Activated CD4-positive, alpha-beta T cell treated with anti-CD3 and anti-CD28 coated beads, Interleukin-2, amount 50 U/mL, for 1 hour (primary cell): ENCODE measurements around the gene MMP23B.
A peak's percentile ranks its signal among the peaks of the same experiment; 100 is the strongest.

Experiments
- DNase-seq: peaks from one replicate; pipeline ENCODE4 v3.0.0-alpha.2; 2020

Gene MMP23B

DNA sequence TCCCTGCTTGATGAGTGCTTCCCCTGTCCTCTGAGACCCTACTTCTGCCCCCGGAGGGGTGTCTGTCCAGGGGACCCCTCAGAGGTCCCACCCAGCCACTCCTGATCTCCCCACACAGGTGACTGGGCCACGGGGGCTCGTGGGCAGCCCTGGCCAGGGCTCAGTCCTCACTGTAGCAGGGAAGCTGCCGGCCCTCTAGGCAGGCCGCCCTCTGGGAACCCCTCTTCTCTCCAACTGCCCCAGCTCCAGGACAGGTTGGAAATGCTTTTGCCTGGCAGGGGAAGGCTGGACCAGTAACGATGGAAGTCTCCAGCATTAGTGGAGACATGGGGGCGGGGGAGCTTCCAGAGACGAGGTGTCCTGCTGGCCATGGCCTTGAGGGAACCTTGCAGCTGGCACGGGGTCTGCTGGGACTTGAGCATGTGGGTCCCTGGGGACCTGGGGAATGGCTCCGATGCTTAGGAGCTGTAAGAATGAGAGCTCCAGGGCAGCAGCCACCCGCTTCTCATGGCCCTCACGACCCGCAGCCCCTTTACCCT lies 28.9 kb upstream of the MMP23B start:
- DNase-seq, result no peak

DNA sequence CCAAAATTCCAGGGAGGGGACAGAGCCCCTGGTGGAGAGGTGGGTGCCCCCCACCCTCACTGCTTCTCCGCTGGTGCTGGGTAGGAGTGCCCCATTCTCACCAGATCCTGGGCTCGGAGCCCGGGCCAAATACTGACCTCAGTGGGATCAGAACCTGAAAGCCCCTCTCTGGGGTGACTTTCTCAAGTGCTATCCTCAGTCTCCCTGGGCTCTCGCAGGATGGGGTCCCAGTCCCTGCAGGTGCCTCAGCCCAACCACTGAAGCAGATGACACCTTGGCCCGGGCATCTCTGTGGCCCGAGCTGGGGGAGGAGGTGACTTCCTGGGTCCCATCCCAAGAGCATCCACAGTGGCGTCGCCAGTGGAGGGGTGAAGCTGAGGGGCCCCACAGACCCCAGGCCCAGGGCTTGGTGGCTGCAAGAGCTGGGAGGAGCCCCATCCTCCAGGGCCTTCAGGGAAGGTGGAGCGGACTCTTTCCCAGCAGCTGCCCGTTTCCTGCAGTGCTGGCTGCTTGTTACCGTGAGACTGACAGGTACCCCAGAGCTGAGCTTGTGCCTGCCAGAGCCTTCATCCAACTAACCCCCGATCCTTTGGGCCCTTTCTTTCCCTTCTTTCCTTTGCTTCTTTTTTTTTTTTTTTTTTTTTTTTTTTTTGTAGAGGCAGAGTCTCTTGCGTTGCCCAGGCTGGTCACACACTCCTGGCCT lies 28.2 kb upstream of the MMP23B start:
- no peak for DNase-seq

DNA sequence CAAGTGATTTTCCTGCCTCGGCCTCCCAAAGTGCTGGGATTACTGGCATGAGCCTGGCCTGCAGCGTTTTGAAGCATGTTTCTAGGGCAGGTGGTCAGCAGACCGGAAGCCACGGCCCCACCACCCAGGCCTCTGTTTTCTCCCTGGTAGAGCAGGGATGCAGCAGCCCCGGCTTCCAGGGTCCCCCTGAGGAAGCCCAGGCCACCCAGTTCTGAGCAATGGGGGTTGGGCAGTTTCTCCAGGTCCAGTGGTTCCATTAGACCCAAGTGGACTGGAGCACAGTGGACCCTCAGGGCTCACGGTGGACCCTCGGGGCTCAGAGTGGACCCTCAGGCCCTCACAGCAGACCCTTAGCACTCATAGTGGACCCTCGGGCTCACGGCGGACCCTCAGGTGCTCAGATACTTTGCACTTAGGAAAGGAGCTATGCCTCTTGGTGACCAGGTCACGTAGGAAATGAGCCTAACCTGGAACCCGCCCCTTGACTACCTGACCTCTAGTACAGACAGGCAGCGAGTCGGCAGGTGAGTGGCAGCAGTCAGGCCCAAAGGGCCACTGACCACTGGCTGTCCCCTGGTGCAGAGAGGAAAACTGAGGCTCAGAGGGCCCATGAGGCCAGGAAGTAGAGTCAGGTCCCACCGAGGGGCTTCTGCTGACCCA lies 27.5 kb upstream of the MMP23B start:
- DNase-seq, result no peak

DNA sequence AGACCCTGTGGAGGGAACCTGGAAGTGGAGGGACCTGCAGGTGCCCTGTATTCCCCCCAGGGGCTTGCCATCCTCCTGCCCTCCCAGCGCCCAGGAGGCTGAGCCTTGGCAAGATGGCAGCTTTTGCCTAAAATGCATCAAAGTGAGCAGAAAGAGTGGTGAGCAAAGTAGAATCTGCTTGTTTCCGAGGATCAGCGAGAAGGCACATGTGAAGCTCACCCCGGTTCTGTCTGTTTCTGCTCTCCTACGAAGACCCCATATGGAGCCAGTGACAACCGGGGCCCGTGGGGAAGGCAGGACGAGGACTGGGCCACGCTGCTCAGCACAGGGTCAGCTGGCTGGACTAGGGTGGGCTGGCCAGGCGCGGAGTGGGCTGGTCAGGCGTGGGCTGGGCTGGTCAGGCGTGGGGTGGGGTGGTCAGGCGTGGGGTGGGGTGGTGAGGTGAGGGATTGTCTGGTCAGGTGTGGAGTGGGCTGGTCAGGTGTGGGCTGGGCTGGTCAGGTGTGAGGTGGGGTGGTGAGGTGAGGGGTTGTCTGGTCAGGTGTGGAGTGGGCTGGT lies 26.9 kb upstream of the MMP23B start:
- DNase-seq, result no peak

DNA sequence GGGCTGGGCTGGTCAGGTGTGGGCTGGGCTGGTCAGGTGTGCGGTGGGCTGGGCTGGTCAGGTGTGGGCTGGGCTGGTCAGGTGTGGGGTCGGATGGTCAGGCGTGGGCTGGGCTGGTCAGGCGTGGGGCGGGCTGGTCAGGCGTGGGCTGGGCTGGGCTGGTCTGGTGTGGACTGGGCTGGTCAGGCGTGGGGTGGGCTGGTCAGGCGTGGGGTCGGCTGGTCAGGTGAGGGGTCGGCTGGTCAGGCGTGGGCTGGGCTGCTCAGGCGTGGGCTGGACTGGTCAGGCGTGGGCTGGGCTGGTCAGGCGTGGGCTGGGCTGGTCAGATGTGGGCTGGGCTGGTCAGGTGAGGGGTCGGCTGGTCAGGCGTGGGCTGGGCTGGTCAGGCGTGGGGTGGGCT lies 26.2 kb upstream of the MMP23B start:
- no peak for DNase-seq

DNA sequence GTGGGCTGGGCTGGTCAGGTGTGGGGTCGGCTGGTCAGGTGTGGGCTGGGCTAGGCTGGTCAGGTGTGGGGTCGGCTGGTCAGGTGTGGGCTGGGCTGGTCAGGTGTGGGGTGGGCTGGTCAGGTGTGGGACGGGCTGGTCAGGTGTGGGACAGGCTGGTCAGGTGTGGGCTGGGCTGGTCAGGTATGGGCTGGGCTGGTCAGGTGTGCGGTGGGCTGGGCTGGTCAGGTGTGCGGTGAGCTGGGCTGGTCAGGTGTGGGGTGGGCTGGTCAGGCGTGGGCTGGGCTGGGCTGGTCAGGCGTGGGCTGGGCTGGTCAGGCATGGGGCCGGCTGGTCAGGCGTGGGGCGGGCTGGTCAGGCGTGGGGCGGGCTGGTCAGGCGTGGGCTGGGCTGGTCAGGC lies 25.7 kb upstream of the MMP23B start:
- no peak for DNase-seq

DNA sequence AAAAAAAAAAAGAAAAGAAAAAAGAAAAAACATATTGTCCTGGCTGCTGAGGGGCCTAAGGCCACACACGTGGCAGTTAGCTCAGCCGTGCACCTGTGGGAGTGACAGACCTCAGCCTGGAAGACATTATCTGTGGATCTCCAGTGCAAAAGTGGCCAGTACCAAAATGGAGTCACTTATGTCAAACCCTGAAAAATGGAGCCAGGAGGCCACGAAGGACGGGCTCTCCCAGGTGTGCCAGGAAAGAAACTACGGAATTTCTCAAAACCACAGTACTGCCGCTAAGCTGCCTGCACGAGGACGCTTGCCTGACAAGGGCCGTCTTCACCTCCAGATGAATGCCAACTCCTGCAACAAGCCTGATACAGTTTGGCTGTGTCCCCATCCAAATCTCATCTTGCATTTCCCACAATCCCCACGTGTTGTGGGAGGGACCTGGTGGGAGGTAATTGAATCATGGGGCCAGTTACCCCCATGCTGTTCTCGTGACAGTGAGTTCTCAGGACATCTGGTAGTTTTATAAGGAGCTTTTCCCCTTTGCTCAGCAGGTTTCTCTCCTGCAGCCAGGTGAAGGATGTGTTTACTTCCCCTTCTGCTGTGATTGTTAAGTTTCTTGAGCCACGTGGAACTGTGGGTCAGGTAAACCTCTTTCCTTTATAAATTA lies 22.0 kb upstream of the MMP23B start:
- no peak for DNase-seq

DNA sequence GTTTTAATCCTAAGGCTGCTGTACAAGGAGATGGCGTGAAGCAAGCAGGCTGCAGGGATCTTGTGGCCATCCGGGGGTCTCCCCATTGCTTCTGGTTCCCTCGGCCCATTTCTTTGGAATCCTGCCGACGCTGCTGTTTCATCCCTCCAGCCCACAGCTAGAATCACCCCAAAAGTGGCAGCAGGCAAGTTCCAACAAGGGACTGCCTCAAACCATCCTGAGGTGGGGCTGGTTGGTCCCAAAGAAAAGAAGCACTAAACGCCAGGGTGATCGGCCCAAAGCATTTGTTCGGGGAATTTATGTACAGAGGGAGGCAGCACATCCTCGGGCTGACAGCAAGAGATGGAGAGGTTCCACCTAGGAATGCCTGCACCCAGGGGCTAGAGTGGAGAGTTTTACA lies 21.2 kb upstream of the MMP23B start:
- DNase-seq, result no peak

DNA sequence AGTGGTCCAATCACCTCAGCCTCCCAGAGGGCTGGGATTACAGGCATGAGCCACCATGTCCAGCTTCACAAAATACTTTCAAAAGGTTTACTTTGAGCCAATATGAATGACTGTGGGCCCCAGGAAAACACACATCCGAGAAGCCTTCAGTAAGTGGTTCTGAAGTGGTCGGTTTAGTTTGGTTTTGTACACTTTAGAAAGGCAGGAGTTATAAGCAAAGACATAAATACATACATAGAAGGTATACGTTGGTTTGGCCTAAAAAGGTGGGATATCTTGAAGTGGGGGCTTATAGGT lies 19.9 kb upstream of the MMP23B start:
- DNase-seq, result no peak

DNA sequence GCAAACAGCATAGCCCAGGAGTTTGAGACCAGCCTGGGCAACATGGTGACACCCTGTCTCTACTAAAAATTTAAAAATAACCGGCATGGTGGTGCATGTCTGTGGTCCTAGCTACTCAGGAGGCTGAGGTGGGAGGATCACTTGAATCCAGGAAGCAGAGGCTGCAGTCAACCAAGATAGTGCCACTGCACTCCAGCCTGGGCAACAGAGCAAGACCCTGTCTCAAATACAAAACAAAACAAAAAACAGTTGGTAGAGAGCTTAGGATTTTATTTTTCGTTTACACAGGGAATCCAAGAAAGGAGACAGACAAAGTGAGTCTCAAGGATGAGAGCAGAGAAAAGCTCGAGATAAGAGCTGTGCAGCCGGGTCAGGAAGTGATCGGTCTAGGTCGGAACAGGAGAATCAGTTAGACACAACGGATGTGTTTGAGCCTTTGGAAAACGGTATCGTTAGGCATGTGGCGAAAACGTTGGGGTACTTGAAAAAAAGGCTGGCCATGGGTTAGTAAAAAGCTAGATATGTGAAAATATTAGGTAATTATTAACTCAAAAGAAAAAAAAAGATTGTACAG lies 18.4 kb upstream of the MMP23B start:
- no peak for DNase-seq

DNA sequence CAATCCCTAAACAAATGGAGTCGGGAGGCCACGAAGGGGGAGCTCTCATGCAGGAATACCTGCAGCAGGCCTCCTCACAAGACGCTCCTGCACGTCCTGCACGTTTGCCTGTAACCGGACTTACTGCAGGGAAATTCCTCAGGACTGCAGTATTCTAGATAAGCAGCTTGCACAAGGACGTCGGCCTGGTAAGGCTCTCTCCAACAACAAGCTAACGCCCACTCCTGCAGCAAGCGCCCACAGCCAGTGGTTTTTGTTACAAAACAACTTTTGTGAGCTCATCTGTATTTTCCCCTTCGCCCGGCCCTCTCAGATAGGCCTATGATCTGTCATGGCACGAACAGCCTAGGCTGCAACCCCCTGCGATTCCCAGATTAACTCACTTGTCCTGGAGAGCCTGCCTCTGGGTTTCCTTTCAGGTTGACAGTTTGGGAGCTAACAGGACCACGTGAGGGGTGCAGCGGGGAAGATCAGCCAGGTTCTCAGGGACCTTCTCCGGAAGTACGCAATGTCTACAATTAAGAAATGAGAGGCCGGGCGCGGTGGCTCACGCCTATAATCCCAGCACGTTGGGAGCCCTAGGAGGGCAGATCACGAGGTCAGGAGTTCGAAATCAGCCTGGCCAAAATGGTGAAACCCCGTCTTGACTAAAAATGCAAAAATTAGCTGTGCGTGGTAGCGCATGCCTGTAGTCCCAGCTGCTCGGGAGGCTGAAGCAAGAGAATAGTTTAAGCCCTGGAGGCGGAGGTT lies 17.6 kb upstream of the MMP23B start:
- peak; percentile 65 for DNase-seq

DNA sequence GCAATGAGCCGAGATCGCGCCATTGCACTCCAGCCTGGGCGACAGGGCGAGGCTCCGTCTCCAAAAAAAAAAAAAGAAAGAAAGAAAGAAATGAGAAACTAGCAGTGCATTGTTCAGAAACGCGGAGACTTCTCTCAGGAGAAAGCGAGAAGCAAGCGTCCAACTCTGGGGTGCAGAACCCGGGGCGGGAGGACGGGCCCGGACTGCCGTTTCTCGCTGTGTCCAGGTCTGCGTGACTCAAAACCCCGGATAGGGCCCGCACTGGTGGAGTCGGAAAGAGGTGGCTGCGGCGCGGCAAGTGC lies 17.1 kb upstream of the MMP23B start:
- no peak for DNase-seq

DNA sequence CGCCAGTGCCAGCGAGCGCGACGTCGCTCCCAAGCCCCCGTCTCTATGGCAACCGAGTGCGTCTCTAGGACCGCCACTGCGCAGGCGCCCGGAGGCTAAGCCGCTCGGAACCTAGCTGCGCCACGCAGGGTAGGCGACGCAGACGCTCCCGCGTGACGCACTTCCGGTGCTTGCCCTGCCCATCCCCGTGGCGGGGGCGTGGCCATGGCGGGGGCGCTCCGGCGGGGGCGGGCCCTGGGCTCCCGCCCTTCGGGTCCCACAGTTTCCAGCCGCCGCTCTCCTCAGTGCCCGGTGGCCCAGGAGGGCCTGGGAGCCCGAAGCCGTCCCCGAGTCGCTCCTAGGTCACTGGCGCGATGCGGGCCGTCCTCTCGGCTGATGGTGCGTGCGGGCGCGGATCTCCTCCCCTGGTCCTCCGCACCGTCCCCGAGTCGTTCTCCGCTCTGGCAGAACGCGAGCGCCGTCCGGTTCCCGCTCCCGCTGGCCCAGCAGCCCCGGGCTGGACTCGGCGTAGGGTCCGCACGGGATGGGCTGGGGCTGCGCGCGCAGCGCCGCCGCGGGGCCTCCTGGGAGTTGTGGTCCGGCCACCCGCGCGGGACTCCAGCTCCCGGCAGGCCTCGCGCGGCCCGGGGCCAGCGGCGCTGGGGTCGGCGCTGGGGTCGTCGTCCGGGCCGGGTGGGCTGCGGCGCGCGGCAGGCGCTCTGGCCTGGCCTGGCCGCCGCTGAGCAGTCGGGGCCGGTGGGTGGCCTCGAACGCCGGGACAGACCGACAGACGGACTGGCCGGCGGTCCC lies 16.5 kb upstream of the MMP23B start, which contains the start of gene MIB2:
Gene MIB2 (plus strand): TSS at position 245 of the 789 bp plus-strand sequence. CDS start 7,953 bp downstream, outside the sequence.
- peak; percentile 97 for DNase-seq

DNA sequence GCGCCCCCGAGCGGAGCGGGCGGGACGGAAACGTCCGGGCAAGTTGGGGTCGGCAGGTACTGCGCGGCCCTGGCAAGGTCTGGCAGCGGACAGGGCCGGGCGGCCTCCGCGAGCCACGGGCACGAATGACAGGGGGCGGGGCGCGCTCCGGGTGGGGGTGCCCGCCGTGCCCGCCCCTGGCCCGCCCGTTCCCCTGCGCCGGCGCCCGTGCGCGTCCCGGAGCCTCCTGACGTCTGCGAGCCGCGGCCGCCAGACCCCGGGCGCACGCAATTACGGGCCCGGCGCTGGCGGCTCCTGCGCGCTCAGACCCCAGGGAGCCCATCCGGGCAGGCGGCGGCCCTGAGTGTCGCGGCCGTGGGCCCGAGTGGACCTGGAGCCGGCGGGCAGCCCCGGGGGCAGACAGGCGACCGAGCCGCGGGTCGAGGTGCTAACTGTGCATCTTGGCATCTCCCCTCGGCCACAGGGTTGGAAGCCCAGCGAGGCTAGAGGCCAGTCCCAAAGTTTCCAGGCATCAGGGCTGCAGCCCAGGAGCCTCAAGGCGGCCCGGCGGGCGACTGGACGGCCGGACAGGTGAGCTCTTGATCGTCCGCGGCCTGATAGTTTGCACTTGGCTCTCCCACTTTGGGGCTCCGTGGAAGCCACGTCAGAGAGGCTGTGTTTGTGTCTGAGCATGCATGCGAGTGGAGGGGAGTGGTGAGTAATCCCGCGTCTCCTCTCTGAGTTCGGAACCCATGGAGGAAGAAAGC lies 15.8 kb upstream of the MMP23B start:
- DNase-seq, result peak; percentile 40

DNA sequence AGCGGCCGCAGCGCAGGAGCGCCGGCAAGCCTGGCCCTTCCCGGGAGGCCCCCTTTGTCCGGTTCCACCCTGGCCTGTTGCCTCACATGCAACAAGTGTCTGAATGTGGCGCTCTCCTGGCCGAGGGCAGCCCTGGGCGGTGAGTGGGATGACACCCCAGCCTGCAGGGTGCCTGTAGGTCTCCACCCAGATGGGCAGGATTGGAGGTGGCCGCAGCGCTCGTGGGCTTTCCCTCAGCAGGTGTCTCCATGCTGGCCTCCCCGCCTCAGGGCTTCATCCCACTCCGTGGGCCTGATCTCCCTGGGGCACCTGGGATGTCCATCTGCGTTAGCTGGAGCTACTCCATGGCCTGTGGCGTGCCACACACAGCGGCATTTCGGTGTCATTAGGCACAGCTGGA lies 15.1 kb upstream of the MMP23B start:
- DNase-seq, result no peak

DNA sequence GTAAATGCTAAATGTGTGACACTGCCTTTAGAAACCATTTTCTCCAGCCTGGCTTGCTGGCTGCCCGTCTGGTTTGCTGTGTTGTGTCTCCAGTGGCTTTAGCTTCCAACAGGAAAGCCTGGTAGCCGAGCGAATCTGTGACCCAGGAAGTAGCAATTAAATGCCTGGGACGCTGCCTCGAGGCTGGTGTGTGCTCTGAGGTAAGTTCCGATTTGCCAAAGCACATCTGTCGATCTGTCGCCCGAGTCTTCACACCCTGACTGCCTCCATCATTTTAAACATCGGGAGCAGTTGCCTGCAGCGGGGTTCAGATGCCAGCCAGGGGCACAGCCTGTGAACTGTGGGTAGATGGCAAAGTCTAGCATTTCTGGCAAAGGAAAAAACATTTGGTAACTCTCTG lies 14.5 kb upstream of the MMP23B start:
- no peak for DNase-seq

DNA sequence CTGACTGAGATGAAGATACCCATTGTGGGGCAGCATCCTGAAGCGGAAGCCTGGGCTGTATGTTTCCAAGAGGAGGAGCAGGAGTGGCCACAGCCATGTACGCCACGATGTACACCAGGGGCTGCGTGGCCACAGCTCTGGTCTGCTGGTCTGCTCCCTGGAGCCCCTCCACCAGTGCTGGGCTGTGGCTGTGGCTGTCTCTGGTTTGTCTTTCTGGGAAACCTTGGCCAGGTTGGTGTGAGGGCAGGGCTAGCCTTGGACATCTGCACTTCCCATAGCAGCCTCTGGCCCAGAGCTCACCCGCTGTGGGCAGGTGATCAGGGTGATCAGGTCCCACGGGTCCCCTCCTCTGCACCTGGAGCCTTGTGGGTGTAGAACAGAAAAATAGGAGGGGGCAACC lies 14.0 kb upstream of the MMP23B start:
- DNase-seq, result no peak

DNA sequence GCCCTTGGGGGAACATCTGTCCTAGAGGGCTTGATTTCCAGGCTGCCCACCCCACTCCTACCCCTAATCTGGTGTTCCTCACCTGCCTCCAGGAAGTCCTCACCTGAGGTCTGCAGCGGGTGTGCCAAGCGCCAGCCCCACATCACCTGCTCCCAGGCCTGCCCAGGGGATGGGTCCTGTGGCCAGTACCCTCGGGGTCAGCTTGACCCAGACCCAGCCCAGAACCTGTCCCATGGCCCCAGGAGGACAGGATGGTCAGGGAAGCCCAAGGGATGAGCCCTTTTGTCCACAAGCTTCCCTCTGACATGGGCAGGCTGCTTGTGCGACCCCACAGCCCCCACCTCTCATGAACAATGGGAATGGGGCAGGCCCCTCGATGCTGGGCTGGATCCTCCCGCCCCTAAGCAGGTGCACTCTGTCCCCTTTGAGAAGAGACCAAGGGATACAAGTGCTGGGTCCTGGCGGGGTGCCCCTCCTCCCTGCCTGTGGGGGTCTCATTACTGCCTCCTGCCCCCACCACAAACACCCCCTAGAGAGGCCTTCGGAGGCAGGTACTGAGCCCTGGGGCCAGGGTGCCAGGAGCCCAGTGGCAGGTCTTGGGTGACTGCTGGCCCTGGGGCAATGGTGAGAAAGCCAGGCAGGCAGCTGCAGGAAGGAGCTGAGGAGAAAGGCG lies 13.4 kb upstream of the MMP23B start:
- DNase-seq, result no peak

DNA sequence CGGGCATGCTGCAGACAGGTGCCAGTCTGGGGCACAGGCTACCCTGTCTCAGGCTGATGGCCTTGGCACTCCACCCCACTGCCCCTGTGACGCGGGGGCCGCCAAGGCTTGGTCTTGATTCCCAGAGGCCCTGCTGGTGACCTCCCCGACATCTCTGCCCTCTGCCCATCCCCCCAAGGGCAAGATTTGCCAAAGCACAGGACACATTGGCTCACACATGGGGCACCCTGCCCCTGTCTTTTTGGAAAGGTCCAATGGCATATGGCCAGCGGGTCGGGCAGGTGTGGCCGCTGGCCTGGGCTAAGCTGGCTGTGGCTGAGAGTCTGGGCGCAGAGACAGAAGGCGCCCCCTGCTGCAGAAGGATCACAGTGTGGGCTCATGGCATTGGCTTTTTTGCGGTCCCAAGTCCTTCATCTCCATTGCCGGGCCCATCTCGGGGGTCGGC lies 12.0 kb upstream of the MMP23B start:
- no peak for DNase-seq

DNA sequence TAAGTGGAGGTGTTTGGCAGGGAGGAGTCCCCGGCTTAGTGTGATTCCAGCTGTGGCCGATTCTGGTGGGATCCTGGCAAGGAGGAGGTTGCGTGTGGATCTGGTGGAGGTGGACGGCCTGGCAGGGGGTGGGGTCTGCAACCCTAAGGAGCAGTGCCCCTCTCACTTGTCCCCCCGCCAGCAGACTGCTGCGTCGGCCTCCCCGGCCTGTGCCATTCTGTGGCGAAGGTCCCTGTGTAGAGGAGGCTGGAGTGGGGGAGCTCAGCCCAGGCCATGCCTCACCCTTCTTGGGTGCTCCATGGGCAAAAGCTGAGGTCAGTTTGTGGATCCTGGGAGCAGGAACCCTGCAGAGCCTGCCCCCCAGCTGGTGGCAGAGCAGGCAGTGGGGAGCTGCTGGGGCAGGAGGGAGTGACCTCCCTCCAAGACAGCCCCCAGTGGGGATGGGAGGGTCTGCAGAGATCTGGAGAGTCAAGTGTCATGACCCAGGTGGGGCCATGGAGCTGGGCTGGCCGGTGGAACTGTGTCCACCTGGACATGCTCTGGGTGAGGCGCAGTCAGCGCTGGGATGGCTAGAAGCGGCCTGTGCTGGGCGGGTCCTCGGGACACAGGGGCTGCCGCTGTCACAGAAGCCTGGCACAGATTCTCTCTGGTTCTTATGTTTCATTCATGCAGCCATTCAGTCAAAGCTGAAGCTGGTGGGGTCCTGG lies 11.4 kb upstream of the MMP23B start:
- DNase-seq, result no peak
